ENCODE data around the gene LIN28A.

The LIN28A gene

GRCh38 chr1:26431979-26432695 is 21.5 kb downstream of the LIN28A start, which contains the start of gene DHDDS (continued):
- no peak for TF ChIP-seq CTCF (tag by site-specific recombination; IDR thresholded peaks at IDR 0.05)
- no peak for TF ChIP-seq ZNF677 (tag by site-specific recombination; IDR thresholded peaks at IDR 0.05)
- no peak for TF ChIP-seq ZNF792 (tag by site-specific recombination; IDR thresholded peaks at IDR 0.05)
- no peak for TF ChIP-seq ZNF416 (tag by site-specific recombination; IDR thresholded peaks at IDR 0.05)
- TF ChIP-seq, protein P1, sequence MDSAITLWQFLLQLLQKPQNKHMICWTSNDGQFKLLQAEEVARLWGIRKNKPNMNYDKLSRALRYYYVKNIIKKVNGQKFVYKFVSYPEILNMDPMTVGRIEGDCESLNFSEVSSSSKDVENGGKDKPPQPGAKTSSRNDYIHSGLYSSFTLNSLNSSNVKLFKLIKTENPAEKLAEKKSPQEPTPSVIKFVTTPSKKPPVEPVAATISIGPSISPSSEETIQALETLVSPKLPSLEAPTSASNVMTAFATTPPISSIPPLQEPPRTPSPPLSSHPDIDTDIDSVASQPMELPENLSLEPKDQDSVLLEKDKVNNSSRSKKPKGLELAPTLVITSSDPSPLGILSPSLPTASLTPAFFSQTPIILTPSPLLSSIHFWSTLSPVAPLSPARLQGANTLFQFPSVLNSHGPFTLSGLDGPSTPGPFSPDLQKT (IDR thresholded peaks at IDR 0.05; ENCODE audit: borderline replicate concordance, low read depth, low read length), result no peak; the same call in 1 of the 2 replicates
- TF ChIP-seq ZNF596 (tag by site-specific recombination; IDR thresholded peaks at IDR 0.05), result no peak
- peak; percentile 82; the same call in 1 of the 2 replicates for TF ChIP-seq ZNF366 (tag by site-specific recombination; conservative IDR thresholded peaks at IDR 0.05)
- TF ChIP-seq, protein P2, sequence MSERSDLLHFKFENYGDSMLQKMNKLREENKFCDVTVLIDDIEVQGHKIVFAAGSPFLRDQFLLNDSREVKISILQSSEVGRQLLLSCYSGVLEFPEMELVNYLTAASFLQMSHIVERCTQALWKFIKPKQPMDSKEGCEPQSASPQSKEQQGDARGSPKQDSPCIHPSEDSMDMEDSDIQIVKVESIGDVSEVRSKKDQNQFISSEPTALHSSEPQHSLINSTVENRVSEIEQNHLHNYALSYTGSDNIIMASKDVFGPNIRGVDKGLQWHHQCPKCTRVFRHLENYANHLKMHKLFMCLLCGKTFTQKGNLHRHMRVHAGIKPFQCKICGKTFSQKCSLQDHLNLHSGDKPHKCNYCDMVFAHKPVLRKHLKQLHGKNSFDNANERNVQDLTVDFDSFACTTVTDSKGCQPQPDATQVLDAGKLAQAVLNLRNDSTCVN (tag by site-specific recombination; optimal IDR thresholded peaks at IDR 0.05), result peak; percentile 86
- TF ChIP-seq ZNF324 (tag by site-specific recombination; IDR thresholded peaks at IDR 0.05), result peak; percentile 65; the same call in 1 of the 2 replicates
- no peak for TF ChIP-seq FEZF1 (tag by site-specific recombination; IDR thresholded peaks at IDR 0.05)
- TF ChIP-seq BCL11B (tag by site-specific recombination; IDR thresholded peaks at IDR 0.05; ENCODE audit: low read depth), result no peak
- peak; percentile 83; the same call in 1 of the 2 replicates for TF ChIP-seq ZBTB10 (tag by site-specific recombination; IDR thresholded peaks at IDR 0.05)
- TF ChIP-seq ZNF707 (tag by site-specific recombination; IDR thresholded peaks at IDR 0.05), result no peak
- peak; percentile 95; the same call in 1 of the 2 replicates for TF ChIP-seq ZXDB (tag by site-specific recombination; IDR thresholded peaks at IDR 0.05)
- TF ChIP-seq SP7 (tag by site-specific recombination; IDR thresholded peaks at IDR 0.05), result peak; percentile 90
- peak; percentile 88 for TF ChIP-seq ZFHX2 (tag by site-specific recombination; conservative IDR thresholded peaks at IDR 0.05)
- no peak for TF ChIP-seq ZNF292 (tag by site-specific recombination; IDR thresholded peaks at IDR 0.05; ENCODE audit: borderline replicate concordance, low read depth)
- peak; percentile 91 for TF ChIP-seq ZBTB11 (tag by site-specific recombination; conservative IDR thresholded peaks at IDR 0.05; ENCODE audit: low read depth)
- no peak for TF ChIP-seq OVOL3 (tag by site-specific recombination; IDR thresholded peaks at IDR 0.05)
- peak; percentile 96 for TF ChIP-seq ZFP69B (tag by site-specific recombination; IDR thresholded peaks at IDR 0.05)
- peak; percentile 97 for TF ChIP-seq ZNF394 (tag by site-specific recombination; IDR thresholded peaks at IDR 0.05; ENCODE audit: borderline replicate concordance)
- TF ChIP-seq ZIC2 (tag by site-specific recombination; IDR thresholded peaks at IDR 0.05), result peak; percentile 82
- TF ChIP-seq, protein P3, sequence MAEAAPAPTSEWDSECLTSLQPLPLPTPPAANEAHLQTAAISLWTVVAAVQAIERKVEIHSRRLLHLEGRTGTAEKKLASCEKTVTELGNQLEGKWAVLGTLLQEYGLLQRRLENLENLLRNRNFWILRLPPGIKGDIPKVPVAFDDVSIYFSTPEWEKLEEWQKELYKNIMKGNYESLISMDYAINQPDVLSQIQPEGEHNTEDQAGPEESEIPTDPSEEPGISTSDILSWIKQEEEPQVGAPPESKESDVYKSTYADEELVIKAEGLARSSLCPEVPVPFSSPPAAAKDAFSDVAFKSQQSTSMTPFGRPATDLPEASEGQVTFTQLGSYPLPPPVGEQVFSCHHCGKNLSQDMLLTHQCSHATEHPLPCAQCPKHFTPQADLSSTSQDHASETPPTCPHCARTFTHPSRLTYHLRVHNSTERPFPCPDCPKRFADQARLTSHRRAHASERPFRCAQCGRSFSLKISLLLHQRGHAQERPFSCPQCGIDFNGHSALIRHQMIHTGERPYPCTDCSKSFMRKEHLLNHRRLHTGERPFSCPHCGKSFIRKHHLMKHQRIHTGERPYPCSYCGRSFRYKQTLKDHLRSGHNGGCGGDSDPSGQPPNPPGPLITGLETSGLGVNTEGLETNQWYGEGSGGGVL (tag by site-specific recombination; IDR thresholded peaks at IDR 0.05), result peak; percentile 56
- TF ChIP-seq ZNF202 (tag by site-specific recombination; IDR thresholded peaks at IDR 0.05; ENCODE audit: borderline replicate concordance), result no peak
- peak; percentile 99 for TF ChIP-seq KLF8 (tag by site-specific recombination; IDR thresholded peaks at IDR 0.05)
- TF ChIP-seq ZNF10 (tag by site-specific recombination; IDR thresholded peaks at IDR 0.05), result peak; percentile 99
- no peak for TF ChIP-seq ZNF521 (tag by site-specific recombination; IDR thresholded peaks at IDR 0.05)
- TF ChIP-seq SCRT2 (tag by site-specific recombination; IDR thresholded peaks at IDR 0.05), result no peak

All from HEK293 (cell line).